H1 (cell line): ENCODE results near the gene NRIP3. TPM values are rescaled to one million over a fixed set of nuclear protein-coding genes. Genes with fewer than 3 reads are reported as not detected.

Experiments used
- CTCF ChIA-PET: fragments of 300-600 bp; sonication (Branson Sonifier 250); formaldehyde crosslinking; loops from one replicate; lab custom pipeline; 2021; ENCODE audit not compliant: partially characterized antibody; lab: Charles Lee
- POLR2A ChIA-PET: fragments of 300-600 bp; sonication (Branson Sonifier 250); formaldehyde crosslinking; loops from one replicate; lab custom pipeline; 2021; ENCODE audit warnings: inconsistent platforms; ENCODE audit not compliant: partially characterized antibody; lab: Charles Lee
- DNase-seq, 2 experiments: peaks; one replicate each; pipeline versions ENCODE4 v3.0.0 to v3.0.0-alpha.2; 2010 to 2022; ENCODE audit warnings: low spot score in 2 of 2, low read depth in 1 of 2, mixed read lengths in 1 of 2
- FAIRE-seq: peaks from 2 replicates; lab custom pipeline; 2011; peaks lifted over from hg19 to GRCh38; lab: Jason Lieb, UNC
- H2AFZ ChIP-seq: 2 replicates; pipeline ENCODE4 v1.8.1; 2012; ENCODE audit warnings: low read length, inconsistent platforms
- H2AK5ac ChIP-seq: 2 replicates; pipeline ENCODE4 v1.6.1; 2013; ENCODE audit warnings: low read depth, low read length
- H2BK120ac ChIP-seq: replicated peaks from 2 replicates; pipeline ENCODE3; 2013; ENCODE audit warnings: low read depth, low read length, inconsistent platforms
- H2BK12ac ChIP-seq: 2 replicates; pipeline ENCODE4 v1.6.1; 2013; ENCODE audit warnings: low read depth, low read length
- H2BK15ac ChIP-seq: 2 replicates; pipeline ENCODE4 v1.6.1; 2013; ENCODE audit warnings: low read length
- H2BK20ac ChIP-seq: 2 replicates; pipeline ENCODE4 v1.6.1; 2013; ENCODE audit warnings: low read length
- H2BK5ac ChIP-seq: 2 replicates; pipeline ENCODE4 v1.6.1; 2013; ENCODE audit warnings: low read depth, low read length
- H3K14ac ChIP-seq: 2 replicates; pipeline ENCODE4 v1.6.1; 2013; ENCODE audit warnings: inconsistent platforms; ENCODE audit not compliant: insufficient read length
- H3K18ac ChIP-seq: 2 replicates; pipeline ENCODE4 v1.6.1; 2013; ENCODE audit warnings: low read length; ENCODE audit errors: extremely low read depth
- H3K23ac ChIP-seq: 2 replicates; pipeline ENCODE4 v1.6.1; 2013; ENCODE audit warnings: inconsistent platforms; ENCODE audit not compliant: insufficient read length
- H3K23me2 ChIP-seq: 2 replicates; pipeline ENCODE4 v1.6.1; 2013; ENCODE audit warnings: low read depth, low read length
- H3K27ac ChIP-seq: 2 replicates; pipeline ENCODE4 v1.6.1; 2011; ENCODE audit warnings: low read depth, low read length, inconsistent platforms
- H3K27me3 ChIP-seq, 4 experiments: replicated peaks in 1 of 4; 1 replicate in 1 of 4; 2 replicates in 3 of 4; pipeline versions ENCODE4 v1.6.1 to v1.8.1; 2011 to 2013; ENCODE audit warnings: low read length in 3 of 4, mild to moderate bottlenecking in 3 of 4, inconsistent platforms in 2 of 4, mixed read lengths in 2 of 4, moderate library complexity in 1 of 4; ENCODE audit not compliant: control insufficient read depth in 3 of 4, insufficient read depth in 3 of 4; ENCODE audit errors: extremely low read depth in 1 of 4
- H3K36me3 ChIP-seq, 4 experiments: 2 replicates each; pipeline versions ENCODE4 v1.6.1 to v1.8.1; 2011 to 2013; ENCODE audit warnings: mild to moderate bottlenecking in 4 of 4, low read length in 3 of 4, moderate library complexity in 2 of 4, control low read depth in 1 of 4, inconsistent platforms in 1 of 4; ENCODE audit not compliant: insufficient read depth in 4 of 4, control insufficient read depth in 2 of 4
- H3K4ac ChIP-seq: replicated peaks from 2 replicates; pipeline ENCODE3; 2013; ENCODE audit warnings: low read length, low read depth, mixed read lengths, inconsistent platforms; ENCODE audit not compliant: insufficient read length
- H3K4me1 ChIP-seq, 4 experiments: replicated peaks in 1 of 4; 1 replicate in 1 of 4; 2 replicates in 3 of 4; pipeline versions ENCODE4 v1.6.1 to v1.8.1; 2011 to 2013; ENCODE audit warnings: low read length in 3 of 4, inconsistent platforms in 2 of 4, mixed read lengths in 1 of 4; ENCODE audit not compliant: insufficient read depth in 4 of 4, control insufficient read depth in 3 of 4
- H3K4me2 ChIP-seq, 2 experiments: 2 replicates each; pipeline versions ENCODE4 v1.6.1 to v1.8.1; 2011 to 2013; ENCODE audit warnings: low read depth in 2 of 2, low read length in 2 of 2, control low read depth in 1 of 2, inconsistent platforms in 1 of 2, mild to moderate bottlenecking in 1 of 2; ENCODE audit not compliant: insufficient read depth in 1 of 2
- H3K4me3 ChIP-seq, 4 experiments: fragments of 200-600, 300-600 bp in 1 of 4; sonication (generic), shearing (Covaris generic), sonication (Bioruptor Twin) in 1 of 4; 2 replicates each; pipeline versions ENCODE4 v1.5.1 to v1.8.1; 2011 to 2016; ENCODE audit warnings: low read length in 4 of 4, low read depth in 3 of 4, control low read depth in 2 of 4, inconsistent platforms in 2 of 4, mild to moderate bottlenecking in 2 of 4, mixed read lengths in 1 of 4, moderate library complexity in 1 of 4; ENCODE audit not compliant: insufficient read depth in 2 of 4; ENCODE audit errors: extremely low read depth in 1 of 4
- H3K56ac ChIP-seq: replicated peaks from 2 replicates; pipeline ENCODE3; 2013; ENCODE audit warnings: low read depth, mild to moderate bottlenecking, mixed read lengths, low read length, inconsistent platforms; ENCODE audit not compliant: insufficient read length
- H3K79me1 ChIP-seq: 2 replicates; pipeline ENCODE4 v1.6.1; 2013; ENCODE audit warnings: low read depth, low read length, control low read depth
- H3K79me2 ChIP-seq, 2 experiments: 2 replicates each; pipeline versions ENCODE4 v1.6.1 to v1.8.1; 2012 to 2013; ENCODE audit warnings: low read length in 2 of 2, mild to moderate bottlenecking in 2 of 2, inconsistent platforms in 1 of 2; ENCODE audit not compliant: insufficient read depth in 2 of 2, control insufficient read depth in 1 of 2
- H3K9ac ChIP-seq, 4 experiments: replicated peaks in 1 of 4; 1 replicate in 1 of 4; 2 replicates in 3 of 4; pipeline versions ENCODE4 v1.6.1 to v1.8.1; 2011 to 2013; ENCODE audit warnings: low read depth in 3 of 4, low read length in 3 of 4, control low read depth in 2 of 4, mild to moderate bottlenecking in 2 of 4, moderate library complexity in 2 of 4, inconsistent platforms in 1 of 4; ENCODE audit errors: extremely low read depth in 1 of 4
- H3K9me3 ChIP-seq, 2 experiments: 2 replicates each; pipeline versions ENCODE4 v1.6.1 to v1.8.1; 2012 to 2013; ENCODE audit warnings: mild to moderate bottlenecking in 2 of 2, moderate library complexity in 2 of 2, control low read depth in 1 of 2, inconsistent platforms in 1 of 2, low read depth in 1 of 2, low read length in 1 of 2, mixed read lengths in 1 of 2; ENCODE audit not compliant: insufficient read depth in 2 of 2
- H4K20me1 ChIP-seq, 2 experiments: replicated peaks in 1 of 2; 2 replicates each; pipeline versions ENCODE3 to v1.8.1; 2011 to 2013; ENCODE audit warnings: inconsistent platforms in 2 of 2, low read length in 2 of 2, mild to moderate bottlenecking in 1 of 2; ENCODE audit not compliant: insufficient read depth in 2 of 2, control insufficient read depth in 1 of 2
- H4K5ac ChIP-seq: 2 replicates; pipeline ENCODE4 v1.6.1; 2013; ENCODE audit warnings: low read length, low read depth, mixed read lengths, inconsistent platforms; ENCODE audit not compliant: insufficient read length
- H4K8ac ChIP-seq: 2 replicates; pipeline ENCODE4 v1.8.0; 2013; ENCODE audit warnings: mild to moderate bottlenecking, moderate library complexity, low read length, inconsistent platforms; ENCODE audit not compliant: insufficient read depth; ENCODE audit errors: extremely low read depth
- H4K91ac ChIP-seq: replicated peaks from 2 replicates; pipeline ENCODE3; 2013; ENCODE audit warnings: low read length, mixed read lengths, inconsistent platforms; ENCODE audit not compliant: insufficient read length
- BACH1 ChIP-seq: IDR thresholded peaks from 2 replicates; pipeline ENCODE4 v1.6.1; 2012; ENCODE audit warnings: low read length, improper control_type of control experiment
- CBX5 ChIP-seq: fragments of 300-800, 300-1000 bp; sonication (generic); IDR thresholded peaks from 2 replicates; pipeline ENCODE4 v1.7.1; 2016; ENCODE audit warnings: antibody characterized with exemption, low read length, low read depth
- KDM5A ChIP-seq: fragments of 200-600 bp; IDR thresholded peaks from 2 replicates; pipeline ENCODE4 v1.7.1; 2012; ENCODE audit warnings: mild to moderate bottlenecking, low read length, inconsistent platforms, mixed read lengths
- MAX ChIP-seq: IDR thresholded peaks from 2 replicates; pipeline ENCODE4 v1.6.1; 2012; ENCODE audit warnings: inconsistent platforms
- POLR2AphosphoS5 ChIP-seq: IDR thresholded peaks from 2 replicates; pipeline ENCODE4 v1.6.1; 2011; ENCODE audit warnings: low read depth, low read length
- SUZ12 ChIP-seq: fragments of 200-600 bp; sonication (generic); IDR thresholded peaks from 2 replicates; pipeline ENCODE4 v1.6.1; 2012; ENCODE audit warnings: mild to moderate bottlenecking, inconsistent platforms, low read length, moderate library complexity, mixed read lengths
- TAF1 ChIP-seq: IDR thresholded peaks from 2 replicates; pipeline ENCODE4 v1.6.1; 2011; ENCODE audit warnings: mild to moderate bottlenecking, low read depth, low read length
- WGBS, 2 experiments: shearing (Covaris generic) in 1 of 2; methylation state at CpG; one replicate each; pipeline versions ENCODE4 v1.1.6 to v1.1.7; 2013 to 2015; ENCODE audit warnings: low lambda C conversion rate in 2 of 2, mixed read lengths in 2 of 2, inconsistent platforms in 1 of 2, low coverage in 1 of 2, missing lambda C conversion rate in 1 of 2; ENCODE audit not compliant: insufficient replicate concordance in 2 of 2, insufficient coverage in 1 of 2, insufficient read length in 1 of 2; ENCODE audit errors: extremely low coverage in 1 of 2, missing lambda C conversion rate in 1 of 2; 5-methylcytosine and 5-hydroxymethylcytosine counted together
- polyA plus RNA-seq, 7 experiments: library from polyadenylated mRNA; depleted of rRNA in 3 of 7; stranded (reverse) in 5 of 7; unstranded in 2 of 7; fragments of >200 nt in 5 of 7; fragments of 200-250 nt in 2 of 7; gene quantifications; 1 replicate in 5 of 7; 2 replicates in 1 of 7; 4 replicates in 1 of 7; pipeline versions ENCODE4 v1.2.1 to v1.2.3, GENCODE V29; 2011 to 2013; ENCODE audit warnings: missing spikeins in 2 of 7, mixed read lengths in 2 of 7
- total RNA-seq: library from RNA; stranded (reverse); fragmentation: NEBNext Ultra II Directional; extraction: Animal tissue kit (Norgen Biotek cat#: 25700); gene quantifications from 2 replicates; pipeline ENCODE4 v1.2.1, GENCODE V29; 2021

The NRIP3 gene
- total and polyA plus RNA-seq, 2 of the 8 experiments (the other 6 are each of a cell fraction or from before 2014, with no cell fraction given), result 3.9 to 7.1 TPM

GRCh38 chr11:9040410-9040809, 36.6 kb upstream of the NRIP3 start:
- Histone ChIP-seq H3K4ac (no peak overlapping the region), H4K8ac (no peak overlapping the region), H2BK5ac (no peak overlapping the region), H3K9ac (no peak overlapping the region), H3K79me1 (no peaks in the 10 kb centered on the region), H4K20me1 (no peaks in the 10 kb centered on the region), H3K18ac (no peak overlapping the region), H2BK20ac (no peak overlapping the region), H3K14ac (no peak overlapping the region), H2BK120ac (no peak overlapping the region), H2BK12ac (no peak overlapping the region), H3K4me2 (no peak overlapping the region), H3K4me1 (peaks cover 0 to 8% (median 3%) of the 10 kb centered on the region in 4 experiments; a peak in 4 of 7 replicates), H3K27me3 (no peaks in the 10 kb centered on the region), H3K4me3 (no peak overlapping the region), H3K36me3 (no peaks in the 10 kb centered on the region), H2BK15ac (peak overlapping the region; percentile 84; the same call in 1 of the 2 replicates), H2AK5ac (no peak overlapping the region), H2AFZ (no peak overlapping the region), H3K9me3 (no peaks in the 10 kb centered on the region), H3K79me2 (no peaks in the 10 kb centered on the region), H4K5ac (no peak overlapping the region), H3K56ac (no peak overlapping the region), H3K23me2 (peaks cover 1% of the 10 kb centered on the region; the same call in 1 of the 2 replicates), H3K27ac (no peak overlapping the region), H3K23ac (no peak overlapping the region), H4K91ac (no peak overlapping the region)
- FAIRE-seq (no peak), DNase-seq (no peak)
- ChIA-PET POLR2A (no interaction called here), CTCF (no interaction called here)
- WGBS, 2 experiments, result 95% methylated on average over 9 of the region's 10 CpGs; no CpG with 5 or more reads in 1 of the 2 experiments
- TF ChIP-seq CBX5, result no peak
- no peak for TF ChIP-seq POLR2AphosphoS5
- TF ChIP-seq TAF1, result no peak
- no peak for TF ChIP-seq KDM5A
- no peak for TF ChIP-seq BACH1
- TF ChIP-seq MAX, result no peak
- no peak for TF ChIP-seq SUZ12
